Measurements from ENCODE around the gene RGS10. TPM values are rescaled to one million over a fixed set of nuclear protein-coding genes. Genes with fewer than 3 reads are reported as not detected.

The RGS10 gene
- total RNA-seq, 3 donors from 2014 or later: 34.0 to 39.2 (median 36.4) TPM

GRCh38 chr10:119479532-119479931, 63.0 kb downstream of the RGS10 start:
- intact Hi-C loops (cut with DNase I; ENCODE audit: low total_unique reads): no loop called here
- Histone ChIP-seq H3K4me3 (no peak overlapping the region), H3K27ac (no peak overlapping the region)

GRCh38 chr10:119478811-119479341, 63.6 kb downstream of the RGS10 start:
- Histone ChIP-seq H3K27me3 (no peaks in the 10 kb centered on the region), H3K4me1 (no peaks in the 10 kb centered on the region), H3K36me3 (no peaks in the 10 kb centered on the region), H3K4me3 (no peak overlapping the region), H3K9me3 (no peaks in the 10 kb centered on the region), H3K27ac (no peak overlapping the region)
- no peak for DNase-seq (ENCODE audit: low spot score in 2 of 2)
- intact Hi-C loops (cut with DNase I; ENCODE audit: low total_unique reads): no loop called here
- TF ChIP-seq CTCF (IDR thresholded peaks at IDR 0.05): no peak

More at GRCh38 chr10:119479532-119479931, 63.0 kb downstream of the RGS10 start:
- H3K9me3 ChIP-seq: no peaks in the 10 kb centered on the region
- H3K27me3 ChIP-seq: no peaks in the 10 kb centered on the region
- no peaks in the 10 kb centered on the region for H3K4me1 ChIP-seq
- no peaks in the 10 kb centered on the region for H3K36me3 ChIP-seq
- no peak for TF ChIP-seq CTCF (IDR thresholded peaks at IDR 0.05)
- no peak for TF ChIP-seq POLR2AphosphoS5 (IDR thresholded peaks at IDR 0.05)
- TF ChIP-seq POLR2A (IDR thresholded peaks at IDR 0.05): no peak
- DNase-seq (ENCODE audit: low spot score in 2 of 2): no peak

GRCh38 chr10:119478111-119478802, 64.3 kb downstream of the RGS10 start:
- Histone ChIP-seq H3K4me1 (no peaks in the 10 kb centered on the region), H3K4me3 (no peak overlapping the region), H3K27me3 (no peaks in the 10 kb centered on the region), H3K9me3 (no peaks in the 10 kb centered on the region), H3K27ac (no peak overlapping the region), H3K36me3 (no peaks in the 10 kb centered on the region)
- intact Hi-C loops (cut with DNase I; ENCODE audit: low total_unique reads): no loop called here
- DNase-seq (ENCODE audit: low spot score in 2 of 2): no peak
- TF ChIP-seq CTCF (IDR thresholded peaks at IDR 0.05): no peak
- TF ChIP-seq POLR2A (IDR thresholded peaks at IDR 0.05): no peak
- TF ChIP-seq POLR2AphosphoS5 (IDR thresholded peaks at IDR 0.05): no peak

GRCh38 chr10:119477444-119477843, 65.1 kb downstream of the RGS10 start:
- H3K4me1 ChIP-seq: no peaks in the 10 kb centered on the region
- H3K36me3 ChIP-seq: no peaks in the 10 kb centered on the region
- H3K27me3 ChIP-seq: no peaks in the 10 kb centered on the region
- intact Hi-C loops (cut with DNase I; ENCODE audit: low total_unique reads): no loop called here
- no peak overlapping the region for H3K27ac ChIP-seq
- no peaks in the 10 kb centered on the region for H3K9me3 ChIP-seq
- no peak overlapping the region for H3K4me3 ChIP-seq
- no peak for DNase-seq (ENCODE audit: low spot score in 2 of 2)
- no peak for TF ChIP-seq POLR2AphosphoS5 (IDR thresholded peaks at IDR 0.05)

- Histone ChIP-seq H3K27ac (no peak overlapping the region), H3K4me3 (no peak overlapping the region), H3K36me3 (no peaks in the 10 kb centered on the region), H3K27me3 (no peaks in the 10 kb centered on the region), H3K9me3 (no peaks in the 10 kb centered on the region), H3K4me1 (no peaks in the 10 kb centered on the region)
- intact Hi-C loops (cut with DNase I; ENCODE audit: low total_unique reads): no loop called here
- no peak for TF ChIP-seq POLR2A (IDR thresholded peaks at IDR 0.05)
- no peak for TF ChIP-seq CTCF (IDR thresholded peaks at IDR 0.05)
- no peak for TF ChIP-seq POLR2AphosphoS5 (IDR thresholded peaks at IDR 0.05)
- DNase-seq (ENCODE audit: low spot score in 2 of 2): no peak
Measured at GRCh38 chr10:119474606-119475005, 67.9 kb downstream of the RGS10 start.

All from breast epithelium (tissue), 4 donors.